H1 (cell line): Measurements from ENCODE around the gene DDOST. TPM values are rescaled to one million over a fixed set of nuclear protein-coding genes. Genes with fewer than 3 reads are reported as not detected.

ENCODE experiments used
- CTCF ChIA-PET: fragments of 300-600 bp; sonication (Branson Sonifier 250); formaldehyde crosslinking; loops from one replicate; lab custom pipeline; 2021; ENCODE audit not compliant: partially characterized antibody; lab: Charles Lee
- POLR2A ChIA-PET: fragments of 300-600 bp; sonication (Branson Sonifier 250); formaldehyde crosslinking; loops from one replicate; lab custom pipeline; 2021; ENCODE audit warnings: inconsistent platforms; ENCODE audit not compliant: partially characterized antibody; lab: Charles Lee
- DNase-seq, 2 experiments: peaks; one replicate each; pipeline versions ENCODE4 v3.0.0 to v3.0.0-alpha.2; 2010 to 2022; ENCODE audit warnings: low spot score in 2 of 2, low read depth in 1 of 2, mixed read lengths in 1 of 2
- FAIRE-seq: peaks from 2 replicates; lab custom pipeline; 2011; peaks lifted over from hg19 to GRCh38; lab: Jason Lieb, UNC
- H2AFZ ChIP-seq: 2 replicates; pipeline ENCODE4 v1.8.1; 2012; ENCODE audit warnings: low read length, inconsistent platforms
- H2AK5ac ChIP-seq: 2 replicates; pipeline ENCODE4 v1.6.1; 2013; ENCODE audit warnings: low read depth, low read length
- H2BK120ac ChIP-seq: replicated peaks from 2 replicates; pipeline ENCODE3; 2013; ENCODE audit warnings: low read depth, low read length, inconsistent platforms
- H2BK12ac ChIP-seq: 2 replicates; pipeline ENCODE4 v1.6.1; 2013; ENCODE audit warnings: low read depth, low read length
- H2BK15ac ChIP-seq: 2 replicates; pipeline ENCODE4 v1.6.1; 2013; ENCODE audit warnings: low read length
- H2BK20ac ChIP-seq: 2 replicates; pipeline ENCODE4 v1.6.1; 2013; ENCODE audit warnings: low read length
- H2BK5ac ChIP-seq: 2 replicates; pipeline ENCODE4 v1.6.1; 2013; ENCODE audit warnings: low read depth, low read length
- H3K14ac ChIP-seq: 2 replicates; pipeline ENCODE4 v1.6.1; 2013; ENCODE audit warnings: inconsistent platforms; ENCODE audit not compliant: insufficient read length
- H3K18ac ChIP-seq: 2 replicates; pipeline ENCODE4 v1.6.1; 2013; ENCODE audit warnings: low read length; ENCODE audit errors: extremely low read depth
- H3K23ac ChIP-seq: 2 replicates; pipeline ENCODE4 v1.6.1; 2013; ENCODE audit warnings: inconsistent platforms; ENCODE audit not compliant: insufficient read length
- H3K23me2 ChIP-seq: 2 replicates; pipeline ENCODE4 v1.6.1; 2013; ENCODE audit warnings: low read depth, low read length
- H3K27ac ChIP-seq: 2 replicates; pipeline ENCODE4 v1.6.1; 2011; ENCODE audit warnings: low read depth, low read length, inconsistent platforms
- H3K27me3 ChIP-seq, 4 experiments: replicated peaks in 1 of 4; 1 replicate in 1 of 4; 2 replicates in 3 of 4; pipeline versions ENCODE4 v1.6.1 to v1.8.1; 2011 to 2013; ENCODE audit warnings: low read length in 3 of 4, mild to moderate bottlenecking in 3 of 4, inconsistent platforms in 2 of 4, mixed read lengths in 2 of 4, moderate library complexity in 1 of 4; ENCODE audit not compliant: control insufficient read depth in 3 of 4, insufficient read depth in 3 of 4; ENCODE audit errors: extremely low read depth in 1 of 4
- H3K36me3 ChIP-seq, 4 experiments: 2 replicates each; pipeline versions ENCODE4 v1.6.1 to v1.8.1; 2011 to 2013; ENCODE audit warnings: mild to moderate bottlenecking in 4 of 4, low read length in 3 of 4, moderate library complexity in 2 of 4, control low read depth in 1 of 4, inconsistent platforms in 1 of 4; ENCODE audit not compliant: insufficient read depth in 4 of 4, control insufficient read depth in 2 of 4
- H3K4ac ChIP-seq: replicated peaks from 2 replicates; pipeline ENCODE3; 2013; ENCODE audit warnings: low read length, low read depth, mixed read lengths, inconsistent platforms; ENCODE audit not compliant: insufficient read length
- H3K4me1 ChIP-seq, 4 experiments: replicated peaks in 1 of 4; 1 replicate in 1 of 4; 2 replicates in 3 of 4; pipeline versions ENCODE4 v1.6.1 to v1.8.1; 2011 to 2013; ENCODE audit warnings: low read length in 3 of 4, inconsistent platforms in 2 of 4, mixed read lengths in 1 of 4; ENCODE audit not compliant: insufficient read depth in 4 of 4, control insufficient read depth in 3 of 4
- H3K4me2 ChIP-seq, 2 experiments: 2 replicates each; pipeline versions ENCODE4 v1.6.1 to v1.8.1; 2011 to 2013; ENCODE audit warnings: low read depth in 2 of 2, low read length in 2 of 2, control low read depth in 1 of 2, inconsistent platforms in 1 of 2, mild to moderate bottlenecking in 1 of 2; ENCODE audit not compliant: insufficient read depth in 1 of 2
- H3K4me3 ChIP-seq, 4 experiments: fragments of 200-600, 300-600 bp in 1 of 4; sonication (generic), shearing (Covaris generic), sonication (Bioruptor Twin) in 1 of 4; 2 replicates each; pipeline versions ENCODE4 v1.5.1 to v1.8.1; 2011 to 2016; ENCODE audit warnings: low read length in 4 of 4, low read depth in 3 of 4, control low read depth in 2 of 4, inconsistent platforms in 2 of 4, mild to moderate bottlenecking in 2 of 4, mixed read lengths in 1 of 4, moderate library complexity in 1 of 4; ENCODE audit not compliant: insufficient read depth in 2 of 4; ENCODE audit errors: extremely low read depth in 1 of 4
- H3K56ac ChIP-seq: replicated peaks from 2 replicates; pipeline ENCODE3; 2013; ENCODE audit warnings: low read depth, mild to moderate bottlenecking, mixed read lengths, low read length, inconsistent platforms; ENCODE audit not compliant: insufficient read length
- H3K79me1 ChIP-seq: 2 replicates; pipeline ENCODE4 v1.6.1; 2013; ENCODE audit warnings: low read depth, low read length, control low read depth
- H3K79me2 ChIP-seq, 2 experiments: 2 replicates each; pipeline versions ENCODE4 v1.6.1 to v1.8.1; 2012 to 2013; ENCODE audit warnings: low read length in 2 of 2, mild to moderate bottlenecking in 2 of 2, inconsistent platforms in 1 of 2; ENCODE audit not compliant: insufficient read depth in 2 of 2, control insufficient read depth in 1 of 2
- H3K9ac ChIP-seq, 4 experiments: replicated peaks in 1 of 4; 1 replicate in 1 of 4; 2 replicates in 3 of 4; pipeline versions ENCODE4 v1.6.1 to v1.8.1; 2011 to 2013; ENCODE audit warnings: low read depth in 3 of 4, low read length in 3 of 4, control low read depth in 2 of 4, mild to moderate bottlenecking in 2 of 4, moderate library complexity in 2 of 4, inconsistent platforms in 1 of 4; ENCODE audit errors: extremely low read depth in 1 of 4
- H3K9me3 ChIP-seq, 2 experiments: 2 replicates each; pipeline versions ENCODE4 v1.6.1 to v1.8.1; 2012 to 2013; ENCODE audit warnings: mild to moderate bottlenecking in 2 of 2, moderate library complexity in 2 of 2, control low read depth in 1 of 2, inconsistent platforms in 1 of 2, low read depth in 1 of 2, low read length in 1 of 2, mixed read lengths in 1 of 2; ENCODE audit not compliant: insufficient read depth in 2 of 2
- H4K20me1 ChIP-seq, 2 experiments: replicated peaks in 1 of 2; 2 replicates each; pipeline versions ENCODE3 to v1.8.1; 2011 to 2013; ENCODE audit warnings: inconsistent platforms in 2 of 2, low read length in 2 of 2, mild to moderate bottlenecking in 1 of 2; ENCODE audit not compliant: insufficient read depth in 2 of 2, control insufficient read depth in 1 of 2
- H4K5ac ChIP-seq: 2 replicates; pipeline ENCODE4 v1.6.1; 2013; ENCODE audit warnings: low read length, low read depth, mixed read lengths, inconsistent platforms; ENCODE audit not compliant: insufficient read length
- H4K8ac ChIP-seq: 2 replicates; pipeline ENCODE4 v1.8.0; 2013; ENCODE audit warnings: mild to moderate bottlenecking, moderate library complexity, low read length, inconsistent platforms; ENCODE audit not compliant: insufficient read depth; ENCODE audit errors: extremely low read depth
- H4K91ac ChIP-seq: replicated peaks from 2 replicates; pipeline ENCODE3; 2013; ENCODE audit warnings: low read length, mixed read lengths, inconsistent platforms; ENCODE audit not compliant: insufficient read length
- CTBP2 ChIP-seq: IDR thresholded peaks from 2 replicates; pipeline ENCODE4 v1.7.0; 2011; ENCODE audit warnings: borderline replicate concordance, mild to moderate bottlenecking, moderate library complexity, mixed read lengths, low read length; ENCODE audit not compliant: insufficient read depth, insufficient read length
- E2F6 ChIP-seq: IDR thresholded peaks from 2 replicates; pipeline ENCODE4 v1.6.1; 2012; ENCODE audit warnings: inconsistent platforms
- FOSL1 ChIP-seq: IDR thresholded peaks from 2 replicates; pipeline ENCODE4 v1.6.1; 2011; ENCODE audit warnings: mild to moderate bottlenecking, low read depth, low read length, moderate library complexity; ENCODE audit not compliant: insufficient read depth
- NRF1 ChIP-seq: IDR thresholded peaks from 2 replicates; pipeline ENCODE4 v1.6.1; 2011; ENCODE audit warnings: mild to moderate bottlenecking, low read depth, low read length, improper control_type of control experiment
- POLR2A ChIP-seq, 2 experiments: IDR thresholded peaks; 1 replicate in 1 of 2; 2 replicates in 1 of 2; pipeline ENCODE4 v1.6.1; 2011; ENCODE audit warnings: low read depth in 2 of 2, low read length in 2 of 2, mild to moderate bottlenecking in 2 of 2; ENCODE audit errors: control extremely low read depth in 1 of 2
- RFX5 ChIP-seq: IDR thresholded peaks from 2 replicates; pipeline ENCODE4 v1.6.1; 2011; ENCODE audit warnings: low read depth, low read length, improper control_type of control experiment, borderline replicate concordance
- SIX5 ChIP-seq: IDR thresholded peaks from 2 replicates; pipeline ENCODE4 v1.6.1; 2011; ENCODE audit warnings: mild to moderate bottlenecking, low read depth, low read length
- WGBS, 2 experiments: shearing (Covaris generic) in 1 of 2; methylation state at CpG; one replicate each; pipeline versions ENCODE4 v1.1.6 to v1.1.7; 2013 to 2015; ENCODE audit warnings: low lambda C conversion rate in 2 of 2, mixed read lengths in 2 of 2, inconsistent platforms in 1 of 2, low coverage in 1 of 2, missing lambda C conversion rate in 1 of 2; ENCODE audit not compliant: insufficient replicate concordance in 2 of 2, insufficient coverage in 1 of 2, insufficient read length in 1 of 2; ENCODE audit errors: extremely low coverage in 1 of 2, missing lambda C conversion rate in 1 of 2; 5-methylcytosine and 5-hydroxymethylcytosine counted together
- polyA plus RNA-seq, 7 experiments: library from polyadenylated mRNA; depleted of rRNA in 3 of 7; stranded (reverse) in 5 of 7; unstranded in 2 of 7; fragments of >200 nt in 5 of 7; fragments of 200-250 nt in 2 of 7; gene quantifications; 1 replicate in 5 of 7; 2 replicates in 1 of 7; 4 replicates in 1 of 7; pipeline versions ENCODE4 v1.2.1 to v1.2.3, GENCODE V29; 2011 to 2013; ENCODE audit warnings: missing spikeins in 2 of 7, mixed read lengths in 2 of 7
- total RNA-seq: library from RNA; stranded (reverse); fragmentation: NEBNext Ultra II Directional; extraction: Animal tissue kit (Norgen Biotek cat#: 25700); gene quantifications from 2 replicates; pipeline ENCODE4 v1.2.1, GENCODE V29; 2021

DDOST gene
- total and polyA plus RNA-seq, 2 of the 8 experiments (the other 6 are each of a cell fraction or from before 2014, with no cell fraction given) = 253 to 336 TPM

GRCh38 chr1:20704390-20705202, 43.4 kb upstream of the DDOST start:
- no peak overlapping the region for H2AK5ac ChIP-seq
- 92% methylated on average over 39 of the region's 41 CpGs; no CpG with 5 or more reads in 1 of the 2 experiments for WGBS, 2 experiments
- no peaks in the 10 kb centered on the region; a peak in 2 of 8 replicates for H3K36me3 ChIP-seq
- TF ChIP-seq CTBP2 (no peak), SIX5 (no peak), NRF1 (no peak), E2F6 (no peak), FOSL1 (no peak), POLR2A (IDR thresholded peaks at IDR 0.05; ENCODE audit: control extremely low read depth in 1 of 2, low read depth in 2 of 2, low read length in 2 of 2) (no peak), RFX5 (no peak)

More at GRCh38 chr1:20704390-20705202, 43.4 kb upstream of the DDOST start:
- no peaks in the 10 kb centered on the region for H3K79me1 ChIP-seq
- H4K20me1 ChIP-seq = peaks cover 0 to 17% of the 10 kb centered on the region in 2 experiments
- H2BK5ac ChIP-seq = no peak overlapping the region; the same call in 1 of the 2 replicates
- H3K9ac ChIP-seq = no peak overlapping the region
- no peak overlapping the region for H3K23ac ChIP-seq
- H4K91ac ChIP-seq = no peak overlapping the region
- H3K4me2 ChIP-seq = no peak overlapping the region
- CTCF ChIA-PET = interaction anchor here (0.6 to 4.6 kb wide), 5 partner anchors 7 to 431 kb away, joined by 3 to 29 read pairs (median 3); no protein-coding TSS in a partner anchor
- H3K4me3 ChIP-seq = no peak overlapping the region
- H3K14ac ChIP-seq = no peak overlapping the region
- H2AFZ ChIP-seq = no peak overlapping the region
- H3K4me1 ChIP-seq = no peaks in the 10 kb centered on the region
- no peaks in the 10 kb centered on the region for H3K9me3 ChIP-seq
- H2BK120ac ChIP-seq = no peak overlapping the region
- H2BK15ac ChIP-seq = no peak overlapping the region
- no peaks in the 10 kb centered on the region for H3K79me2 ChIP-seq
- H3K18ac ChIP-seq = no peak overlapping the region
- peaks cover 8% of the 10 kb centered on the region; the same call in 1 of the 2 replicates for H3K23me2 ChIP-seq
- no peak overlapping the region for H4K5ac ChIP-seq
- H3K27ac ChIP-seq = no peak overlapping the region
- no peak overlapping the region for H3K56ac ChIP-seq
- FAIRE-seq (no peak), DNase-seq (no peak)
- no peak overlapping the region for H2BK12ac ChIP-seq
- no peak overlapping the region for H2BK20ac ChIP-seq
- POLR2A ChIA-PET = interaction anchor here (0.8 to 1.1 kb wide), 2 partner anchors 12 to 82 kb away, joined by 3 to 4 read pairs; no protein-coding TSS in a partner anchor
- H3K4ac ChIP-seq = no peak overlapping the region
- H3K27me3 ChIP-seq = no peaks in the 10 kb centered on the region
- H4K8ac ChIP-seq = no peak overlapping the region
